Panc1 (cell line): ENCODE results near the gene BPIFA3. TPM values are rescaled to one million over a fixed set of nuclear protein-coding genes. Genes with fewer than 3 reads are reported as not detected.

Experiments used
- ATAC-seq: fragments of 200-7000 bp; cut with Tn5 transposase; 2 replicates; pipeline ENCODE4 v1.9.1; 2020; ENCODE audit warnings: mild to moderate bottlenecking, moderate library complexity
- BruUV-seq: library from RNA; stranded (reverse); fragments of 400-500 nt; replicated peaks from 2 replicates; lab custom pipeline; 2021; lab: Mats Ljungman, UMichigan
- CTCF ChIA-PET: fragments of 300-600 bp; sonication (Branson Sonifier 250); formaldehyde crosslinking; loops from one replicate; lab custom pipeline; 2022; ENCODE audit warnings: antibody characterized with exemption; lab: Charles Lee
- POLR2A ChIA-PET: fragments of 300-600 bp; sonication (Branson Sonifier 250); formaldehyde crosslinking; loops from one replicate; lab custom pipeline; 2022; ENCODE audit warnings: antibody characterized with exemption; lab: Charles Lee
- DNase-seq: peaks from one replicate; pipeline ENCODE4 v3.0.0-alpha.2; 2010; ENCODE audit warnings: low read depth, low spot score
- H3K27ac ChIP-seq: 2 replicates; pipeline ENCODE4 v1.5.1; 2011; ENCODE audit warnings: mild to moderate bottlenecking, low read length, inconsistent platforms
- H3K27me3 ChIP-seq: fragments of 200-500 bp; sonication (Bioruptor generic); 2 replicates; pipeline ENCODE4 v1.6.0; 2014; ENCODE audit warnings: low read length, inconsistent platforms; ENCODE audit not compliant: control insufficient read depth, insufficient read depth
- H3K36me3 ChIP-seq: fragments of 200-500 bp; sonication (Bioruptor generic); 2 replicates; pipeline ENCODE4 v1.5.1; 2014; ENCODE audit warnings: inconsistent platforms, mild to moderate bottlenecking, low read length, moderate library complexity; ENCODE audit not compliant: control insufficient read depth, insufficient read depth
- H3K4me1 ChIP-seq: 2 replicates; pipeline ENCODE4 v1.5.1; 2011; ENCODE audit warnings: inconsistent platforms, mild to moderate bottlenecking, low read length, moderate library complexity; ENCODE audit not compliant: control insufficient read depth, insufficient read depth
- H3K4me3 ChIP-seq, 2 experiments: 2 replicates each; pipeline ENCODE4 v1.5.1; 2011 to 2012; ENCODE audit warnings: low read depth in 2 of 2, low read length in 2 of 2, mild to moderate bottlenecking in 2 of 2, inconsistent platforms in 1 of 2, moderate library complexity in 1 of 2
- H3K9me3 ChIP-seq: fragments of 200-500 bp; sonication (Bioruptor generic); 2 replicates; pipeline ENCODE4 v1.5.1; 2014; ENCODE audit warnings: low read depth, mild to moderate bottlenecking, inconsistent platforms, low read length, moderate library complexity; ENCODE audit not compliant: control insufficient read depth, insufficient read depth
- CTCF ChIP-seq: fragments of 450-650 bp; IDR thresholded peaks from 2 replicates; pipeline ENCODE4 v1.5.1; 2017; ENCODE audit warnings: mild to moderate bottlenecking
- POLR2AphosphoS5 ChIP-seq: IDR thresholded peaks from 2 replicates; pipeline ENCODE4 v1.6.1; 2012; ENCODE audit warnings: mild to moderate bottlenecking, low read depth, low read length, moderate library complexity
- REST ChIP-seq, 2 experiments: IDR thresholded peaks; 2 replicates each; pipeline ENCODE4 v1.6.1; 2011 to 2012; ENCODE audit warnings: low read depth in 2 of 2, control low read depth in 1 of 2, low read length in 1 of 2, mild to moderate bottlenecking in 1 of 2, moderate library complexity in 1 of 2; ENCODE audit not compliant: insufficient read depth in 1 of 2
- SIN3A ChIP-seq: IDR thresholded peaks from 2 replicates; pipeline ENCODE4 v1.6.1; 2012; ENCODE audit warnings: low read depth, mild to moderate bottlenecking, low read length, moderate library complexity, borderline replicate concordance; ENCODE audit not compliant: insufficient read depth
- TCF7L2 ChIP-seq: IDR thresholded peaks from 2 replicates; pipeline ENCODE4 v1.6.1; 2011; ENCODE audit warnings: mild to moderate bottlenecking, low read depth, low read length, inconsistent platforms
- in situ Hi-C: cut with HindIII; loops from 2 replicates; pipeline ENCODE4 v1.10.0; 2016; ENCODE audit warnings: low sequenced_read_pairs, low pct_unique_long_range_greater_than_20kb
- intact Hi-C: fragments of 100-400 bp; cut with micrococcal nuclease; formaldehyde crosslinking; loops from one replicate; pipeline ENCODE4 v1.10.0; 2022; ENCODE audit not compliant: unreplicated experiment
- total RNA-seq: library from RNA; stranded (reverse); gene quantifications from one replicate; pipeline ENCODE4 v1.2.1, GENCODE V29; 2021; ENCODE audit not compliant: unreplicated experiment

The BPIFA3 gene
- total RNA-seq, 1 experiment from 2014 or later: not detected

- BruUV-seq: no TSS peak
- POLR2A ChIA-PET: no interaction called here
- in situ Hi-C loops (no loop called here), intact Hi-C loops (no loop called here)
- CTCF ChIA-PET: no interaction called here
- ATAC-seq (no peak), DNase-seq (no peak)
- Histone ChIP-seq H3K4me3 (no peak overlapping the region), H3K4me1 (no peaks in the 10 kb centered on the region), H3K36me3 (no peaks in the 10 kb centered on the region), H3K27me3 (peaks cover 7% of the 10 kb centered on the region; the same call in 1 of the 2 replicates), H3K27ac (no peak overlapping the region), H3K9me3 (no peaks in the 10 kb centered on the region)
- TF ChIP-seq TCF7L2 (no peak), POLR2AphosphoS5 (no peak), CTCF (no peak), REST (IDR thresholded peaks at IDR 0.05; ENCODE audit: insufficient read depth in 1 of 2, low read depth in 2 of 2, low read length in 1 of 2) (no peak), SIN3A (no peak)
These were observed 25.2 kb upstream of the BPIFA3 start for GRCh38 chr20:33191955-33192354.

- POLR2A ChIA-PET: no interaction called here
- H3K36me3 ChIP-seq: no peaks in the 10 kb centered on the region
These were observed 24.1 kb upstream of the BPIFA3 start for GRCh38 chr20:33192912-33193501.

More at GRCh38 chr20:33192912-33193501, 24.1 kb upstream of the BPIFA3 start:
- H3K4me3 ChIP-seq: no peak overlapping the region
- intact Hi-C loops (no loop called here), in situ Hi-C loops (no loop called here)
- H3K4me1 ChIP-seq: no peaks in the 10 kb centered on the region
- peaks cover 7% of the 10 kb centered on the region; the same call in 1 of the 2 replicates for H3K27me3 ChIP-seq
- no peaks in the 10 kb centered on the region for H3K9me3 ChIP-seq
- no TSS peak for BruUV-seq
- no peak overlapping the region for H3K27ac ChIP-seq
- DNase-seq: no peak
- peak; percentile 80 to 81 for TF ChIP-seq REST (IDR thresholded peaks at IDR 0.05; ENCODE audit: insufficient read depth in 1 of 2, low read depth in 2 of 2, low read length in 1 of 2)
- TF ChIP-seq TCF7L2: 0 out of 2 replicates have a peak, but pooled peaks have one; percentile 26
- no peak for TF ChIP-seq CTCF
- no peak for TF ChIP-seq SIN3A
- TF ChIP-seq POLR2AphosphoS5: no peak
- CTCF ChIA-PET: no interaction called here
- no peak for ATAC-seq
